HCT116 (cell line): ENCODE data around the gene PRKAG1. TPM values are rescaled to one million over a fixed set of nuclear protein-coding genes. Genes with fewer than 3 reads are reported as not detected.

Experiments
- ATAC-seq: fragments of 200-7000 bp; cut with Tn5 transposase; 2 replicates; pipeline ENCODE4 v1.9.1; 2020; ENCODE audit warnings: mild to moderate bottlenecking, moderate library complexity
- BruUV-seq: library from RNA; stranded (reverse); fragments of 400-500 nt; replicated peaks from 2 replicates; lab custom pipeline; 2021; lab: Mats Ljungman, UMichigan
- CTCF ChIA-PET: fragments of 300-600 bp; sonication (Branson Sonifier 250); formaldehyde crosslinking; loops from one replicate; lab custom pipeline; 2021; ENCODE audit warnings: antibody characterized with exemption; lab: Charles Lee
- POLR2A ChIA-PET: fragments of 300-600, 350-600 bp; sonication (Branson Sonifier 250); formaldehyde crosslinking; loops from one replicate; lab custom pipeline; 2021; ENCODE audit warnings: antibody characterized with exemption; lab: Charles Lee
- RAD21 ChIA-PET, 2 experiments: fragments of 300-600 bp; sonication (Branson Sonifier 250); formaldehyde crosslinking; loops; one replicate each; lab custom pipeline; 2023; ENCODE audit warnings: low total read pairs in 2 of 2; ENCODE audit not compliant: uncharacterized antibody in 2 of 2, unreplicated experiment in 2 of 2, low non-redundant PET in 1 of 2; lab: Charles Lee
- DNase-seq: peaks from one replicate; pipeline ENCODE4 v3.0.0-alpha.2; 2010; ENCODE audit warnings: low read depth, low spot score
- H2AFZ ChIP-seq: fragments of 200-600 bp; shearing (Covaris generic), sonication (generic); 2 replicates; pipeline ENCODE4 v1.6.1; 2017; ENCODE audit warnings: low read depth, mixed run types, mixed read lengths, antibody characterized with exemption, low read length; ENCODE audit not compliant: poor library complexity, severe bottlenecking
- H3K27ac ChIP-seq: 2 replicates; pipeline ENCODE4 v1.5.1; 2012; ENCODE audit warnings: low read depth, low read length
- H3K27me3 ChIP-seq: fragments of 200-600 bp; sonication (generic); 2 replicates; pipeline ENCODE4 v1.6.1; 2016; ENCODE audit warnings: mixed run types, low read length, mixed read lengths; ENCODE audit not compliant: insufficient read depth
- H3K36me3 ChIP-seq, 2 experiments: fragments of 200-500 bp in 1 of 2; fragments of 200-600 bp in 1 of 2; sonication (Bioruptor generic) in 1 of 2; sonication (generic) in 1 of 2; 2 replicates each; pipeline versions ENCODE4 v1.5.1 to v1.6.1; 2014 to 2016; ENCODE audit warnings: low read length in 2 of 2, inconsistent platforms in 1 of 2, mixed read lengths in 1 of 2, mixed run types in 1 of 2; ENCODE audit not compliant: insufficient read depth in 2 of 2, control insufficient read depth in 1 of 2
- H3K4me1 ChIP-seq, 2 experiments: fragments of 200-600 bp in 1 of 2; sonication (generic) in 1 of 2; 2 replicates each; pipeline versions ENCODE4 v1.5.1 to v1.6.1; 2012 to 2017; ENCODE audit warnings: low read length in 2 of 2, inconsistent platforms in 1 of 2, mild to moderate bottlenecking in 1 of 2, mixed read lengths in 1 of 2, mixed run types in 1 of 2, moderate library complexity in 1 of 2; ENCODE audit not compliant: insufficient read depth in 2 of 2, control insufficient read depth in 1 of 2
- H3K4me2 ChIP-seq: fragments of 200-600 bp; sonication (generic); 2 replicates; pipeline ENCODE4 v1.6.1; 2017; ENCODE audit warnings: mixed run types, low read length, mixed read lengths
- H3K4me3 ChIP-seq, 2 experiments: fragments of 200-600 bp in 1 of 2; sonication (generic) in 1 of 2; replicated peaks in 1 of 2; 2 replicates each; pipeline ENCODE4 v1.5.1; 2011 to 2016; ENCODE audit warnings: low read length in 2 of 2, control low read depth in 1 of 2, low read depth in 1 of 2, mild to moderate bottlenecking in 1 of 2, mixed read lengths in 1 of 2, mixed run types in 1 of 2
- H3K79me2 ChIP-seq: fragments of 200-600 bp; sonication (generic); 2 replicates; pipeline ENCODE4 v1.6.1; 2017; ENCODE audit warnings: mild to moderate bottlenecking, mixed run types, low read length, moderate library complexity, mixed read lengths; ENCODE audit not compliant: insufficient read depth
- H3K9ac ChIP-seq: fragments of 200-600 bp; sonication (generic); 2 replicates; pipeline ENCODE4 v1.6.1; 2016; ENCODE audit warnings: low read length, mixed read lengths
- H3K9me2 ChIP-seq: fragments of 200-600 bp; sonication (generic), shearing (Covaris generic); 2 replicates; pipeline ENCODE4 v1.6.1; 2017; ENCODE audit warnings: mixed run types, mild to moderate bottlenecking, moderate library complexity; ENCODE audit not compliant: insufficient read depth
- H3K9me3 ChIP-seq, 2 experiments: fragments of 200-500 bp in 1 of 2; fragments of 200-600 bp in 1 of 2; sonication (Bioruptor generic) in 1 of 2; sonication (generic) in 1 of 2; 2 replicates each; pipeline ENCODE4 v1.6.1; 2014 to 2017; ENCODE audit warnings: low read length in 2 of 2, mixed read lengths in 2 of 2, inconsistent platforms in 1 of 2, low read depth in 1 of 2, mild to moderate bottlenecking in 1 of 2, mixed run types in 1 of 2, moderate library complexity in 1 of 2; ENCODE audit not compliant: control insufficient read depth in 1 of 2, insufficient read depth in 1 of 2
- H4K20me1 ChIP-seq: fragments of 200-600 bp; sonication (generic), shearing (Covaris generic); 2 replicates; pipeline ENCODE4 v1.6.1; 2017; ENCODE audit warnings: mixed run types, mild to moderate bottlenecking, moderate library complexity; ENCODE audit not compliant: insufficient read depth
- CEBPB ChIP-seq: IDR thresholded peaks from 2 replicates; pipeline ENCODE4 v1.6.1; 2012; ENCODE audit warnings: low read depth
- EGR1 ChIP-seq: IDR thresholded peaks from 2 replicates; pipeline ENCODE4 v1.6.1; 2012; ENCODE audit warnings: low read depth
- EZH2 ChIP-seq: fragments of 200-600 bp; sonication (generic); IDR thresholded peaks from 2 replicates; pipeline ENCODE4 v1.6.1; 2017; ENCODE audit warnings: antibody characterized with exemption, mixed run types
- JUND ChIP-seq: IDR thresholded peaks from 2 replicates; pipeline ENCODE4 v1.6.1; 2012
- RAD21 ChIP-seq: IDR thresholded peaks from 2 replicates; pipeline ENCODE4 v1.6.1; 2012; ENCODE audit warnings: low read depth, mild to moderate bottlenecking
- REST ChIP-seq: IDR thresholded peaks from 2 replicates; pipeline ENCODE4 v1.6.1; 2012; ENCODE audit warnings: low read depth
- SIN3A ChIP-seq: IDR thresholded peaks from 2 replicates; pipeline ENCODE4 v1.6.1; 2012; ENCODE audit warnings: low read depth
- ZBTB33 ChIP-seq: IDR thresholded peaks from 2 replicates; pipeline ENCODE4 v1.6.1; 2011; ENCODE audit warnings: mild to moderate bottlenecking, low read length, moderate library complexity; ENCODE audit not compliant: insufficient replicate concordance; ENCODE audit errors: extremely low read depth
- ZNF274 ChIP-seq: fragments of 200-500 bp; sonication (Bioruptor generic); IDR thresholded peaks from 2 replicates; pipeline ENCODE4 v1.6.1; 2014; ENCODE audit warnings: mild to moderate bottlenecking, low read depth, low read length, inconsistent platforms
- intact Hi-C: fragments of 100-400 bp; cut with micrococcal nuclease; formaldehyde crosslinking; loops from 2 replicates; pipeline ENCODE4 v1.10.0; 2022
- total RNA-seq: library from RNA; stranded (reverse); gene quantifications from one replicate; pipeline ENCODE4 v1.2.1, GENCODE V29; 2021; ENCODE audit not compliant: unreplicated experiment

The PRKAG1 gene
- total RNA-seq, 1 experiment from 2014 or later = 64.6 TPM

GRCh38 chr12:49030119-49030518, 11.5 kb upstream of the PRKAG1 start:
- intact Hi-C loops = no loop called here
- ATAC-seq (no peak), DNase-seq (no peak)
- Histone ChIP-seq H3K27me3 (no peaks in the 10 kb centered on the region), H3K4me3 (no peak overlapping the region), H2AFZ (no peak overlapping the region), H3K9me2 (no peaks in the 10 kb centered on the region), H3K79me2 (peaks cover 11% of the 10 kb centered on the region; the same call in 1 of the 2 replicates), H3K4me2 (no peak overlapping the region), H3K9ac (no peak overlapping the region), H3K9me3 (no peaks in the 10 kb centered on the region), H3K4me1 (no peaks in the 10 kb centered on the region), H3K36me3 (peaks cover 38 to 73% of the 10 kb centered on the region in 2 experiments), H4K20me1 (no peaks in the 10 kb centered on the region), H3K27ac (no peak overlapping the region)
- TF ChIP-seq CEBPB (no peak), EGR1 (no peak), ZBTB33 (no peak), JUND (no peak), EZH2 (no peak), ZNF274 (no peak), SIN3A (no peak), REST (no peak), RAD21 (no peak)
- ChIA-PET POLR2A (interaction anchor here (1.2 kb wide), 2 partner anchors 11 to 101 kb away, joined by 3 read pairs; partner anchors contain the start of gene TUBA1B), CTCF (interaction anchor here (2.2 kb wide), 1 partner anchor 11 kb away, joined by 6 read pairs; no protein-coding TSS in a partner anchor), RAD21 (no interaction called here)
- BruUV-seq = no TSS peak
